T-cell (primary cell): ENCODE data around the gene ZNF492. TPM values are rescaled to one million over a fixed set of nuclear protein-coding genes. Genes with fewer than 3 reads are reported as not detected.

Source experiments
- ATAC-seq, 4 experiments: fragments of 200-7000 bp in 3 of 4; fragments of 150-1000 bp in 1 of 4; cut with Tn5 transposase; replicated peaks in 1 of 4; 1 replicate in 3 of 4; 2 replicates in 1 of 4; pipeline ENCODE4 v1.10.0; 2021; ENCODE audit warnings: moderate library complexity in 3 of 4, mild to moderate bottlenecking in 2 of 4, moderate number of reproducible peaks in 1 of 4
- CTCF ChIA-PET, 2 donors: fragments of 300-600 bp; sonication (Branson Sonifier 250); formaldehyde crosslinking; loops; one replicate each; lab custom pipeline; 2022; ENCODE audit warnings: antibody characterized with exemption in 2 of 2; lab: Charles Lee
- POLR2A ChIA-PET, 2 donors: fragments of 300-600 bp; sonication (Branson Sonifier 250); formaldehyde crosslinking; loops; one replicate each; lab custom pipeline; 2022; ENCODE audit warnings: antibody characterized with exemption in 2 of 2; lab: Charles Lee
- DNase-seq, 35 experiments: peaks; one replicate each; pipeline versions ENCODE4 v3.0.0 to v3.0.0-alpha.2; 2013 to 2023
- H3K27ac ChIP-seq: one replicate; pipeline ENCODE4 v1.5.1; 2013; ENCODE audit warnings: low read length
- H3K27me3 ChIP-seq, 2 experiments: replicated peaks in 1 of 2; 1 replicate in 1 of 2; 2 replicates in 1 of 2; pipeline versions ENCODE4 v1.6.1 to v1.7.0; 2013; ENCODE audit warnings: low read length in 1 of 2, mixed read lengths in 1 of 2; ENCODE audit not compliant: control insufficient read depth in 2 of 2, insufficient read depth in 2 of 2; ENCODE audit errors: extremely low read depth in 1 of 2
- H3K36me3 ChIP-seq, 2 donors: 1 replicate in 1 of 2; 2 replicates in 1 of 2; pipeline versions ENCODE4 v1.6.1 to v1.7.0; 2013; ENCODE audit warnings: low read length in 1 of 2; ENCODE audit not compliant: control insufficient read depth in 2 of 2, insufficient read depth in 1 of 2; ENCODE audit errors: extremely low read depth in 1 of 2
- H3K4me1 ChIP-seq, 2 experiments: 1 replicate in 1 of 2; 2 replicates in 1 of 2; pipeline versions ENCODE4 v1.6.1 to v1.7.0; 2013; ENCODE audit warnings: low read length in 2 of 2, mixed read lengths in 1 of 2; ENCODE audit not compliant: insufficient read depth in 2 of 2, control insufficient read depth in 1 of 2; ENCODE audit errors: extremely low read depth in 1 of 2
- H3K4me3 ChIP-seq, 2 donors: 1 replicate in 1 of 2; 2 replicates in 1 of 2; pipeline versions ENCODE4 v1.5.1 to v1.7.0; 2013; ENCODE audit warnings: mild to moderate bottlenecking in 2 of 2, low read length in 1 of 2, moderate library complexity in 1 of 2; ENCODE audit not compliant: control insufficient read depth in 1 of 2; ENCODE audit errors: extremely low read depth in 1 of 2
- H3K9me3 ChIP-seq: 2 replicates; pipeline ENCODE4 v1.7.0; 2013
- H3K27ac Mint-ChIP-seq, 2 donors: one replicate each; pipeline ENCODE4 v1.8.0; 2020 to 2021; ENCODE audit warnings: mild to moderate bottlenecking in 2 of 2, mixed read lengths in 2 of 2
- H3K27me3 Mint-ChIP-seq, 2 donors: one replicate each; pipeline ENCODE4 v1.8.0; 2021 to 2022; ENCODE audit warnings: mixed read lengths in 2 of 2
- H3K36me3 Mint-ChIP-seq: one replicate; pipeline ENCODE4 v1.8.0; 2021; ENCODE audit warnings: mixed read lengths
- H3K4me1 Mint-ChIP-seq, 3 donors: one replicate each; pipeline ENCODE4 v1.8.0; 2020 to 2022; ENCODE audit warnings: mixed read lengths in 3 of 3, mild to moderate bottlenecking in 1 of 3
- H3K4me3 Mint-ChIP-seq, 3 donors: one replicate each; pipeline ENCODE4 v1.8.0; 2020 to 2022; ENCODE audit warnings: mild to moderate bottlenecking in 3 of 3, mixed read lengths in 3 of 3, moderate library complexity in 3 of 3
- H3K9me3 Mint-ChIP-seq, 3 donors: one replicate each; pipeline ENCODE4 v1.8.0; 2020 to 2022; ENCODE audit warnings: mixed read lengths in 3 of 3
- WGBS: methylation state at CpG from one replicate; pipeline ENCODE4 v1.1.5; 2013; ENCODE audit warnings: missing lambda C conversion rate; ENCODE audit not compliant: insufficient coverage; 5-methylcytosine and 5-hydroxymethylcytosine counted together
- total RNA-seq, 35 experiments: library from RNA in 6 of 35; stranded (reverse) in 6 of 35; fragments of 120-200 nt in 1 of 35; gene quantifications; one replicate each; pipeline versions ENCODE4 v1.2.1 to v1.2.4 and lab custom pipeline; 2013 to 2026

The ZNF492 gene
- total RNA-seq, 5 donors from 2014 or later (not counting 1 experiment from before 2014, with no cell fraction given): 0.40 to 1.4 (median 0.79) TPM

GRCh38 chr19:22606954-22607652 lies 27.0 kb upstream of the ZNF492 start:
- Mint-ChIP-seq H3K4me3 (no peak overlapping the region), H3K9me3 (peaks cover 0 to 16% (median 0%) of the 10 kb centered on the region in 3 donors), H3K4me1 (no peaks in the 10 kb centered on the region), H3K27me3 (no peaks in the 10 kb centered on the region), H3K36me3 (no peaks in the 10 kb centered on the region), H3K27ac (no peak overlapping the region)
- no peak overlapping the region for H3K4me3 ChIP-seq
- POLR2A ChIA-PET: no interaction called here
- no peaks in the 10 kb centered on the region for H3K4me1 ChIP-seq
- DNase-seq (no peak), ATAC-seq (no peak)
- no peaks in the 10 kb centered on the region for H3K9me3 ChIP-seq
- 64% methylated on average over 6 of the region's 6 CpGs for WGBS
- no peak overlapping the region for H3K27ac ChIP-seq
- CTCF ChIA-PET: no interaction called here
- H3K27me3 ChIP-seq: peaks cover 0 to 3% of the 10 kb centered on the region in 2 experiments
- no peaks in the 10 kb centered on the region for H3K36me3 ChIP-seq

- no peaks in the 10 kb centered on the region for H3K27me3 Mint-ChIP-seq
- WGBS: 78% methylated on average over 17 of the region's 18 CpGs
- no peak for ATAC-seq
- no peak for DNase-seq
- H3K4me3 ChIP-seq: no peak overlapping the region
- H3K27me3 ChIP-seq: peaks cover 0 to 3% of the 10 kb centered on the region in 2 experiments
- no peak overlapping the region for H3K4me3 Mint-ChIP-seq
- no peak overlapping the region for H3K27ac Mint-ChIP-seq
- H3K4me1 ChIP-seq: no peaks in the 10 kb centered on the region
- no peaks in the 10 kb centered on the region for H3K9me3 ChIP-seq
- no peaks in the 10 kb centered on the region for H3K36me3 ChIP-seq
- POLR2A ChIA-PET: no interaction called here
- H3K4me1 Mint-ChIP-seq: no peaks in the 10 kb centered on the region
- no peak overlapping the region for H3K27ac ChIP-seq
- CTCF ChIA-PET: no interaction called here
- no peaks in the 10 kb centered on the region for H3K36me3 Mint-ChIP-seq
- peaks cover 0 to 16% (median 0%) of the 10 kb centered on the region in 3 donors for H3K9me3 Mint-ChIP-seq
Observed at GRCh38 chr19:22607653-22608430, 26.3 kb upstream of the ZNF492 start.

- no peak overlapping the region for H3K4me3 Mint-ChIP-seq
- no peaks in the 10 kb centered on the region for H3K27me3 Mint-ChIP-seq
- Histone ChIP-seq H3K27me3 (peaks cover 0 to 3% of the 10 kb centered on the region in 2 experiments), H3K4me1 (no peaks in the 10 kb centered on the region), H3K36me3 (no peaks in the 10 kb centered on the region), H3K27ac (no peak overlapping the region), H3K4me3 (no peak overlapping the region), H3K9me3 (no peaks in the 10 kb centered on the region)
- H3K27ac Mint-ChIP-seq: no peak overlapping the region
- 80% methylated on average over 1 of the region's 7 CpGs for WGBS
- POLR2A ChIA-PET: no interaction called here
- CTCF ChIA-PET: no interaction called here
- peaks cover 0 to 16% (median 0%) of the 10 kb centered on the region in 3 donors for H3K9me3 Mint-ChIP-seq
- ATAC-seq (no peak), DNase-seq (no peak)
- H3K36me3 Mint-ChIP-seq: no peaks in the 10 kb centered on the region
- no peaks in the 10 kb centered on the region for H3K4me1 Mint-ChIP-seq
Observed at GRCh38 chr19:22608441-22608840, 25.7 kb upstream of the ZNF492 start.

GRCh38 chr19:22609630-22610029 lies 24.5 kb upstream of the ZNF492 start:
- Mint-ChIP-seq H3K36me3 (no peaks in the 10 kb centered on the region), H3K27me3 (peaks cover 1 to 3% of the 10 kb centered on the region in 2 donors), H3K9me3 (peaks cover 0 to 20% (median 4%) of the 10 kb centered on the region in 3 donors), H3K27ac (no peak overlapping the region), H3K4me3 (no peak overlapping the region), H3K4me1 (no peaks in the 10 kb centered on the region)
- DNase-seq: no peak
- H3K9me3 ChIP-seq: no peaks in the 10 kb centered on the region
- H3K27ac ChIP-seq: no peak overlapping the region
- no peak for ATAC-seq
- no peak overlapping the region for H3K4me3 ChIP-seq
- WGBS: 81% methylated on average over 4 of the region's 4 CpGs
- H3K36me3 ChIP-seq: no peaks in the 10 kb centered on the region
- H3K27me3 ChIP-seq: no peaks in the 10 kb centered on the region
- no peaks in the 10 kb centered on the region for H3K4me1 ChIP-seq
- ChIA-PET CTCF (no interaction called here), POLR2A (no interaction called here)

- Histone ChIP-seq H3K9me3 (no peaks in the 10 kb centered on the region), H3K27me3 (no peaks in the 10 kb centered on the region), H3K36me3 (no peaks in the 10 kb centered on the region), H3K27ac (no peak overlapping the region), H3K4me3 (no peak overlapping the region), H3K4me1 (no peaks in the 10 kb centered on the region)
- no peak for DNase-seq
- no peaks in the 10 kb centered on the region for H3K36me3 Mint-ChIP-seq
- ChIA-PET CTCF (interaction anchor here in 1 of 2 donors (0.7 kb wide), 1 partner anchor 28 kb away, joined by 3 read pairs; no protein-coding TSS in a partner anchor), POLR2A (no interaction called here)
- H3K4me1 Mint-ChIP-seq: no peaks in the 10 kb centered on the region
- H3K4me3 Mint-ChIP-seq: no peak overlapping the region
- no peak overlapping the region for H3K27ac Mint-ChIP-seq
- H3K27me3 Mint-ChIP-seq: peaks cover 3% of the 10 kb centered on the region in 2 donors
- peaks cover under 1 to 20% (median 4%) of the 10 kb centered on the region in 3 donors for H3K9me3 Mint-ChIP-seq
- 25% methylated on average over 1 of the region's 2 CpGs for WGBS
- no peak for ATAC-seq
Observed at GRCh38 chr19:22610121-22610520, 24.0 kb upstream of the ZNF492 start.

- Mint-ChIP-seq H3K27ac (no peak overlapping the region), H3K27me3 (peaks cover 3 to 6% of the 10 kb centered on the region in 2 donors), H3K9me3 (peaks cover 4 to 15% (median 6%) of the 10 kb centered on the region in 3 donors), H3K4me3 (no peak overlapping the region), H3K36me3 (no peaks in the 10 kb centered on the region), H3K4me1 (no peaks in the 10 kb centered on the region)
- Histone ChIP-seq H3K4me1 (no peaks in the 10 kb centered on the region), H3K27me3 (peaks cover 0 to 7% of the 10 kb centered on the region in 2 experiments), H3K36me3 (no peaks in the 10 kb centered on the region), H3K27ac (no peak overlapping the region), H3K9me3 (no peaks in the 10 kb centered on the region), H3K4me3 (no peak overlapping the region)
- no peak for ATAC-seq
- CTCF ChIA-PET: interaction anchor here in 1 of 2 donors (0.6 kb wide), 1 partner anchor 10 kb away, joined by 3 read pairs; no protein-coding TSS in a partner anchor
- no peak for DNase-seq
- POLR2A ChIA-PET: no interaction called here
- 71% methylated on average over 1 of the region's 1 CpG for WGBS
Observed at GRCh38 chr19:22612316-22612715, 21.8 kb upstream of the ZNF492 start.
